Right lobe of liver (tissue), 6 donors: ENCODE results near the gene METTL25B. TPM values are rescaled to one million over a fixed set of nuclear protein-coding genes. Genes with fewer than 3 reads are reported as not detected.
A peak's percentile ranks its signal among the peaks of the same experiment; 100 is the strongest.

Experiments used
- ATAC-seq, 4 donors: fragments of 200-7000 bp; cut with Tn5 transposase; one replicate each; pipeline ENCODE4 v1.9.1; 2020; ENCODE audit warnings: mild to moderate bottlenecking in 4 of 4, moderate library complexity in 4 of 4
- DNase-seq, 3 donors: peaks; one replicate each; pipeline ENCODE4 v3.0.0-alpha.2; 2020
- H3K27ac ChIP-seq, 3 donors: fragments of 200-600 bp; one replicate each; pipeline ENCODE4 v1.8.0; 2022
- H3K27me3 ChIP-seq, 2 donors: fragments of 200-600 bp; one replicate each; pipeline ENCODE4 v1.8.0; 2022
- H3K36me3 ChIP-seq, 4 donors: fragments of 200-600 bp; sonication (generic) in 1 of 4; one replicate each; pipeline versions ENCODE4 v1.5.1 to v1.8.0; 2017 to 2022; ENCODE audit warnings: control low read depth in 1 of 4
- H3K4me1 ChIP-seq, 4 donors: fragments of 200-600 bp; sonication (generic) in 1 of 4; one replicate each; pipeline versions ENCODE4 v1.5.1 to v1.8.0; 2017 to 2022; ENCODE audit warnings: control low read depth in 1 of 4
- H3K4me3 ChIP-seq, 3 donors: fragments of 200-600 bp; one replicate each; pipeline ENCODE4 v1.8.0; 2022
- H3K9me3 ChIP-seq, 4 donors: fragments of 200-600 bp; sonication (generic) in 1 of 4; one replicate each; pipeline versions ENCODE4 v1.5.1 to v1.8.0; 2017 to 2022; ENCODE audit warnings: control low read depth in 1 of 4
- CTCF ChIP-seq, 4 donors: fragments of 200-600 bp in 3 of 4; fragments of 450-650 bp in 1 of 4; IDR thresholded peaks; one replicate each; pipeline versions ENCODE4 v1.5.1 to v1.8.0; 2016 to 2022; ENCODE audit warnings: antibody characterized with exemption in 4 of 4, mild to moderate bottlenecking in 2 of 4
- POLR2A ChIP-seq: fragments of 450-650 bp; IDR thresholded peaks from one replicate; pipeline ENCODE4 v1.6.1; 2017; ENCODE audit warnings: antibody characterized with exemption, mild to moderate bottlenecking
- WGBS: methylation state at CpG from one replicate; pipeline ENCODE4 v1.1.6; 2018; ENCODE audit warnings: low coverage, low lambda C conversion rate; ENCODE audit not compliant: insufficient coverage; ENCODE audit errors: missing lambda C conversion rate; 5-methylcytosine and 5-hydroxymethylcytosine counted together
- intact Hi-C, 2 donors: fragments of 100-400 bp; cut with DNase I; formaldehyde crosslinking; loops; one replicate each; pipeline versions ENCODE4 v1.11.2 to v1.14.1; 2022
- total RNA-seq, 6 experiments: library from RNA; depleted of rRNA in 2 of 6; stranded (reverse); fragments of >200 nt in 2 of 6; fragmentation: NEBNext Ultra II Directional in 3 of 6; extraction: Animal tissue kit (Norgen Biotek cat#: 25700) in 3 of 6; gene quantifications; one replicate each; pipeline versions ENCODE4 v1.1.0 to v1.2.4, GENCODE V29; 2016 to 2023
- donor health status: DM: no; HTN: yes; CAD: no.
- donor health status: DM: no; HTN: no; CAD: no.
- donor health status: DM: no; HTN: no; CAD: no.
- donor health status: DM: no; HTN: yes; CAD: no.
- donor health status: DM: no; HTN: yes; CAD: no.

Gene METTL25B
- total RNA-seq, 6 experiments from 2014 or later, result 11.6 to 25.7 (median 20.6) TPM

GRCh38 chr1:156706657-156707416, 21.4 kb upstream of the METTL25B start:
- H3K27me3 ChIP-seq, result peaks cover 0 to 31% of the 10 kb centered on the region in 2 donors
- no peaks in the 10 kb centered on the region for H3K36me3 ChIP-seq
- ATAC-seq, result peak; percentile 10 to 34 (median 23)
- WGBS, result 7% methylated on average over 3 of the region's 29 CpGs
- TF ChIP-seq CTCF (IDR thresholded peaks at IDR 0.05) (no peak), POLR2A (no peak)
- H3K4me1 ChIP-seq, result peaks cover 0 to 16% (median 9%) of the 10 kb centered on the region in 4 donors
- no peak overlapping the region for H3K27ac ChIP-seq
- intact Hi-C loops, result no loop called here
- H3K9me3 ChIP-seq, result no peaks in the 10 kb centered on the region
- no peak for DNase-seq
- no peak overlapping the region for H3K4me3 ChIP-seq

GRCh38 chr1:156707417-156708217, 20.7 kb upstream of the METTL25B start:
- intact Hi-C loops, result no loop called here
- H3K27me3 ChIP-seq, result peaks cover 0 to 31% of the 10 kb centered on the region in 2 donors
- WGBS, result 47% methylated on average over 7 of the region's 8 CpGs
- ATAC-seq (no peak), DNase-seq (no peak)
- peaks cover 0 to 16% (median 9%) of the 10 kb centered on the region in 4 donors for H3K4me1 ChIP-seq
- TF ChIP-seq POLR2A, result no peak
- no peak for TF ChIP-seq CTCF (IDR thresholded peaks at IDR 0.05)
- no peaks in the 10 kb centered on the region for H3K36me3 ChIP-seq
- no peak overlapping the region for H3K27ac ChIP-seq
- H3K9me3 ChIP-seq, result no peaks in the 10 kb centered on the region
- no peak overlapping the region for H3K4me3 ChIP-seq

- no peak for ATAC-seq
- H3K36me3 ChIP-seq, result no peaks in the 10 kb centered on the region
- WGBS, result 38% methylated on average over 3 of the region's 4 CpGs
- peaks cover 0 to 30% of the 10 kb centered on the region in 2 donors for H3K27me3 ChIP-seq
- TF ChIP-seq CTCF (IDR thresholded peaks at IDR 0.05), result no peak
- TF ChIP-seq POLR2A, result no peak
- H3K9me3 ChIP-seq, result no peaks in the 10 kb centered on the region
- DNase-seq, result no peak
- H3K4me1 ChIP-seq, result peaks cover 0 to 16% (median 9%) of the 10 kb centered on the region in 4 donors
- intact Hi-C loops, result no loop called here
- no peak overlapping the region for H3K4me3 ChIP-seq
- no peak overlapping the region for H3K27ac ChIP-seq
These were observed 20.0 kb upstream of the METTL25B start for GRCh38 chr1:156708218-156708661.

- Histone ChIP-seq H3K9me3 (no peaks in the 10 kb centered on the region), H3K4me3 (no peak overlapping the region), H3K27ac (no peak overlapping the region), H3K27me3 (peaks cover 0 to 24% of the 10 kb centered on the region in 2 donors), H3K4me1 (peaks cover 0 to 16% (median 9%) of the 10 kb centered on the region in 4 donors), H3K36me3 (no peaks in the 10 kb centered on the region)
- ATAC-seq (no peak), DNase-seq (no peak)
- intact Hi-C loops, result no loop called here
- no peak for TF ChIP-seq POLR2A
- no peak for TF ChIP-seq CTCF (IDR thresholded peaks at IDR 0.05)
- 67% methylated on average over 2 of the region's 4 CpGs for WGBS
These were observed 19.2 kb upstream of the METTL25B start for GRCh38 chr1:156709031-156709430.
